NCI-H1930 (cell line): ENCODE results near the gene C11orf68.

ENCODE experiments used
- DNase-seq, 2 experiments: peaks; one replicate each; lab custom pipeline; 2025; lab: John Stamatoyannopoulos, UW

The C11orf68 gene

GRCh38 chr11:65944191-65944590 lies 25.3 kb upstream of the C11orf68 start:
- DNase-seq: no peak

DNA sequence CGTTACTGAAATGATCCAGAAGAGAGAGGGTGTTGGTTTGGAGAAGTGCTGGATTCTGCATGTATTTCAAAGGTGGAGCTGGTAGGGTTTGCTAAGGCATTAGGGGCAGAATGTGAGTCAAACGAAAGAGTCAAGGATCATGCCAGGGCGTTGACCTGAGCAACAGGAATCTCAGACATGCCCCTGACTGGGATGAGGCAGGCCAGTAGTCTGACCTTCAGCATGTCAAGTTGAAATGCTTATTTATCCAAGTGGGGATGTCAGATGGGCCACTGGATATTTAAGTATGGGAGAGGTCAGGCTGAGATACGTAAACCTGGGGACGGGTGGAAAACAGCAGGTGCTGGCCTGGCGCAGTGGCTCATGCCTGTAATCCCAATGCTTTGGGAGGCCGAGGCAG lies 23.7 kb upstream of the C11orf68 start:
- no peak for DNase-seq

- no peak for DNase-seq
These were observed 23.0 kb upstream of the C11orf68 start for GRCh38 chr11:65941720-65942310.

DNA sequence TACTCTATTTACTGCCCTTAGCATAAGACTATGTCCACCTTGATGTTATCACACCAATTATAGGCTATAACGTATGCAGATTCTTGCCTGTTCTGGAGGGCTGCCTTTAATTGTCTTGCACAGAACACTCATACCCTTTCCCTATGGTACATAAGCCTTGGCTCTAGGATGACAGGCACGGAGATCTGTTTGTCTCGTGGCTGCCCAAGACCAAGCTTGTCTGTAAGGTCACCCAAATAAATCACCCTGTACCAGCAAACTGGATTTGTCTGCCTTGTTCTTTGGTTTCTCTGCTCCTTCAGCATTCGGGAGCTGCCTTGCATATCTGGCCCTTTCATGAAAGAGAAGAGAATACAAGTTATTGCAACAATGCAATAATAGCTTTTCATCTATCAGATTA lies 18.9 kb upstream of the C11orf68 start:
- DNase-seq: no peak

- no peak for DNase-seq
These were observed 15.2 kb upstream of the C11orf68 start for GRCh38 chr11:65934014-65934413.

GRCh38 chr11:65932558-65932919 lies 13.7 kb upstream of the C11orf68 start:
- peak in 1 of 2 experiments; percentile 6 for DNase-seq

DNA sequence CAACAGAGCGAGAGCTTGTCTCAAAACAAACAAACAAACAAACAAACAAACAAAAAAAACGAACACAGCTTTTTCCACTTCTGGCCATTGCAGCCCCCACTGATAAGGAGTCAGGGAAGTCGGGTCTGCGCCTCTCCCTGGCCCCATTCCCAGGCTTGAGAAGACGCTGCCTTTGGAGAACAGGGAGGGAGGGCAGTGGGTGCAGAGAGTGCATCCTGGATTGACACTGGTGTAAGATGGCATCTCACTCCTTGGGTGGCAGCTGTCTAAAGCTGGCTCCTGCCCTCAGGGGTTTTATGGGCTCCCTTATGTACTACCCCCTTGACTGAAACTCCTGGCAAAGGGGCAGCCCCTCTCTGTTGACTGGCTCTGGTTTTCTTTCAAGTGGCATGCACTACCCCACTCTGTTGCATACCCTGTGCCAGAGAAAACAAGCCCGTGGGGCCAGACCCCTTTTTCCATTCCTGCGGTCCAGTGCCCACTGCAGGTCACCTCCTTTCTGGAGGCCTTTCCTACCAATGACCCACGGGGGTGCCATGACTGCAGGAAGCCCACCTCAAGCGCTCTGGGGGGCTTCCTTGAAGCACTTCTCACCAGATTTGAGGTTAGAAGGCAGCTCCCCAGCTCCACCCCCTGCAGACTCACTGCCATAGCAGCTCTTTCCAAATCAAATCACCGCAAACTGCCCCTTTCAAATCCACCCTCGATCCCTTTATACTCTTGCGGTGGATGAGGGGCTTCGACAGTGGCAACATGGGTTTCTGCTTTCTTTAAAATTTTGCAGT lies 13.1 kb upstream of the C11orf68 start:
- no peak for DNase-seq

- no peak for DNase-seq
These were observed 9.8 kb upstream of the C11orf68 start for GRCh38 chr11:65928667-65929066.

- DNase-seq: no peak
These were observed 9.1 kb upstream of the C11orf68 start for GRCh38 chr11:65927904-65928397.

GRCh38 chr11:65925397-65925796 lies 6.5 kb upstream of the C11orf68 start:
- DNase-seq: no peak

- no peak for DNase-seq
These were observed 3.7 kb upstream of the C11orf68 start for GRCh38 chr11:65922565-65922964.

DNA sequence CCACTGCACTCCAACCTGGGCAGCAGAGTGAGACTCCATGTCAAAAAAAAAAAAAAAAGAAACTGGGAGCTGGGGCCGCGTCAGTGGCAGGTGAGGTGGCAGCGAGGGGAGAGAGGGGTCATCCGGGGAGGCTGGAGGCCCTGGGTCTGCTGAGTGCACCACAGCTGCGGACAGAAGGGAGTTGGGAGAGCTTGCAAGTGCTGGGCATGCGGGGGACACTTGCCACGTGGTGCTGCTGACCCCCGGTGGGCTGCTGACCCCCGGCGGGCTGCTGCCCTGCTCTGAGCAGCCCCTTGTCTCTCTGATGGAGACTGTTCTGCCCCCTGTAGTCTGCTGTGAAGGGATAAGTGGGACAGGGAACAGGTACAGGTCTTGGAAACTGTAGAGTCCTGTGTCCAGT lies 3.0 kb upstream of the C11orf68 start:
- DNase-seq: no peak

- no peak for DNase-seq
These were observed 2.2 kb upstream of the C11orf68 start for GRCh38 chr11:65921033-65921555.

GRCh38 chr11:65920372-65920802 lies 1.5 kb upstream of the C11orf68 start:
- DNase-seq: no peak

DNA sequence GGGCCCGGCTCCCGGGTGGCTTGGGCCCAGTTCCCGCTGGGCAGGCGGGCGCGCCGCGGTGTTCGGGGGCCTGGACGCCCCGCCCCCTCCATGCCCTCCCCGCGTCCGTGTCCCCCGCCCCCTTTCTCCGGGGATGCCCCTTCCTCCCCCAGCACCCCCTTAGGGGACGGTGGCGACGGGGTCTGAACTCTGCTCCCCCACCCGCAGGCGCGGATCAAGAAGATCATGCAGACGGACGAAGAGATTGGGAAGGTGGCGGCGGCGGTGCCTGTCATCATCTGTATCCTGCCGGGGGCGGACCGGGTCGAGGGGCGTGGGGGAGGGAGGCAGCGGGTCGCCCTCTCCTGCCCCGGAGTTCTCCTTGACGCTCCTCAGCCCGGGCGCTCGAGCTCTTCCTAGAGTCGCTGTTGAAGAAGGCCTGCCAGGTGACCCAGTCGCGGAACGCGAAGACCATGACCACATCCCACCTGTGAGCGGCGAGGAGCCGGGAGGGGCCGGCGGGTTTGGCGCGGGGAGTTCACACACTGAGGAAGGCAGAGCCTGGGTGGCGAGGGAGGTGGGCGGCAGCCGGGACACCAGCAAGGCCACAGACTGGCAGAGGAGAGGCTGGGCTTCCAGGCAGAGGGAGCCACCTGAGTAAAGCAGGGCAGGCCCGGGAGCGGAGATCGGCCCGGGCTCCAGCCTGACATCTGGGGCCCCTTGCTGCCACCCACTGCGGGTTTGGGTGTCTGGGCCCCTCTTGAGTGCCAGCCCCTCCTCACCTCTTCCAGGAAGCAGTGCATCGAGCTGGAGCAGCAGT lies 910 bp upstream of the C11orf68 start:
- no peak for DNase-seq

- peak; percentile 95 to 97 for DNase-seq
These were observed 295 bp upstream of the C11orf68 start, which contains the start of gene DRAP1 for GRCh38 chr11:65919141-65919572. Gene DRAP1 (plus strand): TSS chr11:65919426. CDS start chr11:65919502, 76 bp downstream.

GRCh38 chr11:65917434-65918210 lies 1.2 kb downstream of the C11orf68 start:
- no peak for DNase-seq

DNA sequence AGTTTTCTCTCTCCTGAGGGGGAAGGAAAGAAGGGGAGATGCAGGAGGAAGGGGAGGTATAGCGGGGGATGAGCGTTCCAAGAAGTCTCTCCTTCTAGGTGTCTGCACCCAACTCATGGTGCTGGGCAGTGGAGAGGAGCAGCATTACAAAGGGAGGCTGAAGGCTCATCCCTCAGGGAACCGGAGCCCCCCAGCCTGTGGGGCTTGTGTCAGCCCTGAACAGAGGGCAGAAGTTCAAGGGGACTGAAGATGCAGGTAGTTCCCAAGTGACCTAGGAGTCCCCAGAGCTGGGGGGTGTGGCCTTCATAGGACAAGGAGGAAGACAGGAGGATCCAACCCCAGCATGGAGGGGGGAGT lies 1.8 kb downstream of the C11orf68 start:
- DNase-seq: no peak

GRCh38 chr11:65916391-65916790 lies 2.5 kb downstream of the C11orf68 start:
- DNase-seq: no peak

DNA sequence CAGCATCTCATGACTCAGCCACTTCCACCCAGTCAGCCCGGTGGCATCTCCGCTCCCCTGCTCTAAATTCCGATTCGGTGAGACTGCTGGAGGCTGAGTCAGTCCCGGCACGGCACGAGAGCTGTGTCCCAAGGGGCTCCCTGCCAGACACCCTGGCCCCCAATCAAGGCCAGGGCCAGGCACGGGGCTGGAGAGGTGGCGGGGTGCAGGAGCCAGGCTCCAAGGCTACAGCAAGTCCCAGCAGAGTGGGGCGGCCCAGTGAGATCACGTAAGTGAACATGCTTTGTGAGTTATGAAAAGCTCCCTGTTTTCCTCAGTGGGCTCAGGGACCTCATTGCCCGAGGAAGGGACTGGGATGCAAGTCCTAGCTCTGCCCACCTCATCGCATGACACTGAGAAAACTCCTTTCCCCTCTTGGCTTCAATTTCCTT lies 3.0 kb downstream of the C11orf68 start:
- DNase-seq: no peak

DNA sequence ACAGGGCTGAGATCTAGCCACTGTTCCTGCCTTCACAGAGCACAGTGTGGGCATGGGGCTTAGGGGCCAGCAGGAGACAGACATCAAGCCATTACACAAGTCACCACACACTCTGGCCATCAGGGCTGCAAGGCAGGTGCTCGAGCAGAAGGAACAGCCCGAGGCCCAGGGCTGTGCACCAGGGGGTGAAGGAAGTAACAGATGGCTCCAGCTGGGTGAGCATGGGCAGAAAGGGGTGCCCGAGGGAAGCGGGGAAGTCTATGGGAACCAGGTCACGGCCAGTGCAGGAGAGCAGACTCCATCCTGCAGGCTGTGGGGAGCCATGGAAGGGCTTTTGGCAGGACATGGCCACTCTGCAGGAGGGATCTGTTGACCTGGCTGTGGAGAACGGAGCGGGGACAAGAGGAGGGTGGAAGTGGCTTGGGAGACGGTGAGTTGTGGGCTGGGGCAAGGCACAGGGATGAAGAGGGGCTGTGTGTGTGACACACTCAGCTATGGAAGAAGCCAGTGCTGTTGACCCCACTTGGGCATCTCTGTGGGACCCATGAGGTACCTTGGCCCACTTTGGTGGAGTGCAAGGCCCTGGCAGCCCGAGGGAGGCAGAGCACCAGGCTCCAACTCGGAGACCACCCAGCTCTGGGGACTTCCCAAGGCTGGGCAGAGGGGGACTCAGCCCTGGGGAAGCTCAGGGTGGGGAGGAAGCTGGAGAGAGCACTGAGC lies 3.6 kb downstream of the C11orf68 start:
- DNase-seq: no peak
